ENCODE data around the gene DDI2.

Gene DDI2

GRCh38 chr1:15702722-15703550, 85.7 kb downstream of the DDI2 start:
- no peak for DNase-seq (ENCODE audit: low read depth in 2 of 2)

GRCh38 chr1:15703562-15703961, 86.3 kb downstream of the DDI2 start:
- no peak for DNase-seq (ENCODE audit: low read depth in 2 of 2)

GRCh38 chr1:15704526-15705183, 87.4 kb downstream of the DDI2 start:
- DNase-seq (ENCODE audit: low read depth in 2 of 2): no peak

- DNase-seq (ENCODE audit: low read depth in 2 of 2): no peak
These were observed 87.9 kb downstream of the DDI2 start for GRCh38 chr1:15705184-15705566.

GRCh38 chr1:15706751-15707150, 89.5 kb downstream of the DDI2 start:
- no peak for DNase-seq (ENCODE audit: low read depth in 2 of 2)

- no peak for DNase-seq (ENCODE audit: low read depth in 2 of 2)
These were observed 90.1 kb downstream of the DDI2 start for GRCh38 chr1:15707239-15707925.

- no peak for DNase-seq (ENCODE audit: low read depth in 2 of 2)
These were observed 91.4 kb downstream of the DDI2 start for GRCh38 chr1:15708486-15709137.

- no peak for DNase-seq (ENCODE audit: low read depth in 2 of 2)
These were observed 92.0 kb downstream of the DDI2 start for GRCh38 chr1:15709226-15709625.

- no peak for DNase-seq (ENCODE audit: low read depth in 2 of 2)
These were observed 94.9 kb downstream of the DDI2 start for GRCh38 chr1:15712168-15712567.

GRCh38 chr1:15714406-15715136, 97.3 kb downstream of the DDI2 start:
- DNase-seq (ENCODE audit: low read depth in 2 of 2): no peak

- no peak for DNase-seq (ENCODE audit: low read depth in 2 of 2)
These were observed 100.3 kb downstream of the DDI2 start for GRCh38 chr1:15717418-15718125.

- no peak for DNase-seq (ENCODE audit: low read depth in 2 of 2)
These were observed 100.9 kb downstream of the DDI2 start for GRCh38 chr1:15718199-15718601.
